ENCODE results near the gene FRMD6. TPM values are rescaled to one million over a fixed set of nuclear protein-coding genes. Genes with fewer than 3 reads are reported as not detected.

The FRMD6 gene
- total and polyA plus RNA-seq, 9 of the 15 experiments (the other 6 are each of a cell fraction or from before 2014, with no cell fraction given) = 0.11 to 0.92 (median 0.53) TPM

- TF ChIP-seq TCFL5 (CRISPR knock-in tag; conservative IDR thresholded peaks at IDR 0.05) (no peak), RREB1 (CRISPR knock-in tag; IDR thresholded peaks at IDR 0.05) (no peak), DDX20 (tag; IDR thresholded peaks at IDR 0.05; ENCODE audit: low read depth) (no peak)
Observed at GRCh38 chr14:51616256-51616655, 35.5 kb upstream of the FRMD6 start (continued).

GRCh38 chr14:51616724-51617409, 34.8 kb upstream of the FRMD6 start:
- Histone ChIP-seq H4K20me1 (replicated peaks; ENCODE audit: control insufficient read depth, insufficient read depth, low read length) (no peaks in the 10 kb centered on the region), H3K27ac (ENCODE audit: extremely low read depth, low read depth, low read length) (no peak overlapping the region), H2AFZ (ENCODE audit: low read depth, low read length) (no peak overlapping the region), H3K4me3 (no peak overlapping the region), H3K9ac (ENCODE audit: insufficient read depth in 1 of 2, low read depth in 2 of 2, low read length in 2 of 2) (no peak overlapping the region), H3K4me2 (ENCODE audit: insufficient read depth, low read length) (no peak overlapping the region), H3K27me3 (ENCODE audit: control insufficient read depth in 2 of 2, insufficient read depth in 2 of 2, low read length in 2 of 2) (no peaks in the 10 kb centered on the region), H3K36me3 (ENCODE audit: control insufficient read depth, insufficient read depth, low read length) (no peaks in the 10 kb centered on the region), H3K9me1 (ENCODE audit: control insufficient read depth, insufficient read depth, low read length) (no peaks in the 10 kb centered on the region), H3K79me2 (ENCODE audit: control insufficient read depth, insufficient read depth, low read length) (no peaks in the 10 kb centered on the region), H3K9me3 (replicated peaks; ENCODE audit: control insufficient read depth, insufficient read depth, low read depth, low read length) (no peaks in the 10 kb centered on the region), H3K4me1 (replicated peaks in 1 of 2; ENCODE audit: control insufficient read depth in 2 of 2, insufficient read depth in 2 of 2, low read length in 2 of 2) (no peaks in the 10 kb centered on the region)
- no peak for FAIRE-seq
- in situ Hi-C loops (cut with MboI) = no loop called here
- ChIA-PET POLR2A (no interaction called here), CTCF (ENCODE audit: low intra/inter-chr PET ratio) (no interaction called here)
- ATAC-seq = no peak
- no peak for DNase-seq (ENCODE audit: extremely low read depth in 1 of 4, low spot score in 3 of 4)
- BruUV-seq (replicated peaks) = no TSS peak
- 0% methylated on average over 2 of the region's 4 CpGs for WGBS (ENCODE audit: insufficient coverage, low coverage, missing lambda C conversion rate)
- intact Hi-C loops (cut with micrococcal nuclease) = no loop called here
- TF ChIP-seq KDM2B (CRISPR knock-in tag; IDR thresholded peaks at IDR 0.05) = no peak
- TF ChIP-seq ZNF518B (CRISPR knock-in tag; IDR thresholded peaks at IDR 0.05) = no peak
- no peak for TF ChIP-seq ZNF3 (CRISPR knock-in tag; IDR thresholded peaks at IDR 0.05)
- no peak for TF ChIP-seq PHTF2 (CRISPR knock-in tag; IDR thresholded peaks at IDR 0.05)
- TF ChIP-seq KLF10 (CRISPR knock-in tag; IDR thresholded peaks at IDR 0.05) = no peak
- no peak for TF ChIP-seq MEF2A (IDR thresholded peaks at IDR 0.05; ENCODE audit: control insufficient read depth, low read depth, low read length)
- TF ChIP-seq SMARCA5 (IDR thresholded peaks at IDR 0.05) = no peak
- no peak for TF ChIP-seq SREBF1 (IDR thresholded peaks at IDR 0.05; ENCODE audit: borderline replicate concordance, low read depth, low read length)
- TF ChIP-seq FOXM1 (IDR thresholded peaks at IDR 0.05; ENCODE audit: low read depth) = no peak
- TF ChIP-seq FOXM1 (CRISPR knock-in tag; IDR thresholded peaks at IDR 0.05; ENCODE audit: low read depth) = no peak
